Progenitor cell of endocrine pancreas (in vitro differentiated cells): Measurements from ENCODE around the gene CORO1C. TPM values are rescaled to one million over a fixed set of nuclear protein-coding genes. Genes with fewer than 3 reads are reported as not detected.
"Not testable (repeated sequence)": the region's sequence is repeated elsewhere in the genome, so short reads cannot be mapped to it uniquely, and the experiment has no call there.

ENCODE experiments used
- DNase-seq: peaks from one replicate; pipeline ENCODE4 v3.0.0; 2021; ENCODE audit warnings: low spot score; ENCODE audit not compliant: unreplicated experiment
- H3K27ac Mint-ChIP-seq: 2 replicates; pipeline ENCODE4 v1.8.0; 2021; ENCODE audit warnings: mild to moderate bottlenecking, moderate library complexity, mixed read lengths
- H3K27me3 Mint-ChIP-seq: 2 replicates; pipeline ENCODE4 v1.8.0; 2021; ENCODE audit warnings: mixed read lengths
- H3K36me3 Mint-ChIP-seq: 2 replicates; pipeline ENCODE4 v1.8.0; 2022; ENCODE audit warnings: mixed read lengths; ENCODE audit not compliant: insufficient read depth
- H3K4me1 Mint-ChIP-seq: 2 replicates; pipeline ENCODE4 v1.8.0; 2021; ENCODE audit warnings: low read depth, mixed read lengths
- H3K4me3 Mint-ChIP-seq: 2 replicates; pipeline ENCODE4 v1.8.0; 2021; ENCODE audit warnings: low read depth, mild to moderate bottlenecking, moderate library complexity, mixed read lengths
- H3K9me3 Mint-ChIP-seq: 2 replicates; pipeline ENCODE4 v1.8.0; 2021; ENCODE audit warnings: low read depth, mixed read lengths
- total RNA-seq: library from RNA; stranded (reverse); gene quantifications from 2 replicates; pipeline ENCODE4 v1.2.1, GENCODE V29; 2021
- TF ChIP-seq, protein P1 (sequence below): fragments of 200-600 bp; sonication (generic); IDR thresholded peaks from one replicate; pipeline ENCODE4 v1.5.0; 2021; ENCODE audit warnings: antibody characterized with exemption, mild to moderate bottlenecking; ENCODE audit not compliant: unreplicated experiment

Gene CORO1C
- total RNA-seq, 1 donor from 2014 or later = 68.3 TPM

DNA sequence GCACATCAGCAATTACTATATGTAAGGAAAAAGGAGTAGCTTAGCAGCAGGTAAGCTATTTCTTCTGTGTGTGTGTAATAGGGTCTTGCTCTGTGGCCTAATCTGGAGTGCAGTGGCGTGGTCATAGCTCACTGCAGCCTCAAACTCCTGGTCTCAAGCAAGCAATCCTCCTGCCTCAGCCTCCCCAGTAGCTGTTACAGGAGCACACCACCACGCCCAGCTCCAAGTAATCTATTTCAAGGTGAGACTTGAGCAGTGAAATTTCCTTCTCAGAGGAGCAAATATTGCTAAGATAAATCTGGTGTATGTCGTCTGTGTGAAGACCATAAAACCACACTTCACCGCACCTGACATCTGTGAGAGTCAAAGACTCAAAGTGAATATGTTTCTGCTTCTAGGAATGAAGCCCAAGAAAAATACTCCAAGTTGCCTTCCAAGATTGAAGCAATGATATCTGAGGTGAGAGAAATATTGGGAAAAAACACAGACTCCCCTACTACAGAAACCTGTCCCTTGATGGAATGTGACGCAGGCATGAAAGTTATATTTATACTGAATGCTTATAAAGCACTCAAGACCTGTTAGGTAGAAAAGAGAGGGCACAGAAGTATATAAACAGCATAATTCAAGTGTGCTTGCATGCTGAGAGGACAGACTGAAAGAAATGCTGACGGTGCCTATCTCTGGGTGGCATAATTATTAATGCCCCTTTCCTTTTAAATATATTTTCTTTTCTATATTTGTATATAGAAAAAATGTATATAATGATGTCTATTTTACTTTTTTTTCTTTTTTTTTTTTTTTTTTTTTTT, 95.1 kb downstream of the CORO1C start:
- DNase-seq = no peak
- Mint-ChIP-seq H3K4me3 (no peak overlapping the region), H3K27me3 (peaks cover 9% of the 10 kb centered on the region), H3K4me1 (peaks cover 9% of the 10 kb centered on the region), H3K27ac (no peak overlapping the region), H3K36me3 (no peaks in the 10 kb centered on the region), H3K9me3 (no peaks in the 10 kb centered on the region)
- TF ChIP-seq, protein P1, sequence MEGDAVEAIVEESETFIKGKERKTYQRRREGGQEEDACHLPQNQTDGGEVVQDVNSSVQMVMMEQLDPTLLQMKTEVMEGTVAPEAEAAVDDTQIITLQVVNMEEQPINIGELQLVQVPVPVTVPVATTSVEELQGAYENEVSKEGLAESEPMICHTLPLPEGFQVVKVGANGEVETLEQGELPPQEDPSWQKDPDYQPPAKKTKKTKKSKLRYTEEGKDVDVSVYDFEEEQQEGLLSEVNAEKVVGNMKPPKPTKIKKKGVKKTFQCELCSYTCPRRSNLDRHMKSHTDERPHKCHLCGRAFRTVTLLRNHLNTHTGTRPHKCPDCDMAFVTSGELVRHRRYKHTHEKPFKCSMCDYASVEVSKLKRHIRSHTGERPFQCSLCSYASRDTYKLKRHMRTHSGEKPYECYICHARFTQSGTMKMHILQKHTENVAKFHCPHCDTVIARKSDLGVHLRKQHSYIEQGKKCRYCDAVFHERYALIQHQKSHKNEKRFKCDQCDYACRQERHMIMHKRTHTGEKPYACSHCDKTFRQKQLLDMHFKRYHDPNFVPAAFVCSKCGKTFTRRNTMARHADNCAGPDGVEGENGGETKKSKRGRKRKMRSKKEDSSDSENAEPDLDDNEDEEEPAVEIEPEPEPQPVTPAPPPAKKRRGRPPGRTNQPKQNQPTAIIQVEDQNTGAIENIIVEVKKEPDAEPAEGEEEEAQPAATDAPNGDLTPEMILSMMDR = no peak

DNA sequence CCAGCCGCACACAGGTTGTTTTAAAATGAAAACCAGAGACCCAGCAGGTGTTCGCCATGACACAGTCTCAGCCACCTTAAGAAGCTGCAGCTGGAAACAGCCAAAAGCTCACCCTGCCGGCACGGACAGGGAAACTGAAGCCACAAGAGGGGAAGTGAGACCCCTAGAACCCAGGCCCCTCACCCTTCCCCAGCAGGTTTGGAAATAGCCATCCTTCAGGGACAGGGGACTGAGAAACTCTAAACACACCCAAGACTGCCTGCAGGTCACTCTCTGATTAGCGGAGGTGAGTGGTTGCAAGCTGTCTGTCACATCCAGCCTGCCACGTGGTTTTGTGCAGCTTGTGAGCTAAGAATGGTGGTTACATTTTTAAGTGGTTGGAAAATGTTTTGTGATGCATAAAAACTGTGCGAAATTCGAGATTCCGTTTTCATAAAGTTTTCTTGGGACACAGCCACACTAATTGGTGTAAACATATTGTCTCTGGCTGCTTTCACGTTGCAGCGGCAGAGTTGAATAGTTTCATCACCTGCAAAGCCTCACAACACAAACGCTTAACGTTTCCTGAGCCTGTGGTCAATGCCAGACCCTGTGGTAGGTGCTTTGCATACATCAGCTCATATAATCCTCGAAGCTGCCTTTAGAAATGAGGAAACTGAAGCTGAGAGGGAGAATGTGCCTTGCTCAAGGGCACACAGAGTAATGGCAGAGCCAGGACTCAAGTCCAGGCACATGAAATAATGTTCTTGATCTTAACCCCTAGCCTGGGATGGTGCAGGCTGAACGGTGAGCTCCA, 95.9 kb downstream of the CORO1C start:
- H3K9me3 Mint-ChIP-seq = no peaks in the 10 kb centered on the region
- no peak overlapping the region for H3K27ac Mint-ChIP-seq
- TF ChIP-seq, protein P1 = no peak
- no peaks in the 10 kb centered on the region for H3K36me3 Mint-ChIP-seq
- H3K4me1 Mint-ChIP-seq = peaks cover 9% of the 10 kb centered on the region
- H3K27me3 Mint-ChIP-seq = peaks cover 9% of the 10 kb centered on the region
- H3K4me3 Mint-ChIP-seq = no peak overlapping the region
- no peak for DNase-seq

DNA sequence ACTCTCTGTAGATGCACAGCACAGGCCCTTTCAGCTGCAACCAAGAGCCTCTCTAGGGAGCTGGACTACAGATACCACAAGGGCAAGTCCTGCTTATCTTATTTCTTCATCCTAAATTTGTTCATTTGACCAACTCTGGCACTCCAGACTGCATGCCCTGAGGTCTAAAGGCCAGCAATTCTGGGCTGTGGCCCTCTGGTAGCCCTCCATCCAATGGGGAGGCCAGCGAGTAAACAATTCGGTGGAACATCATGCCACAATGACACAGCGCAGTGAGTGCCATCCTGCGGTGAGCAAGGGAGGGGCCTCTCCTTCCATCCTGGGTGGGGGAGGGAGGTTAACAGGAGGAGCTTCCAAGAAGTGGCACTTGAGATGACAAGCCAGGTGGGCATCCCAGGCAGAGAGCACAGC, 97.0 kb downstream of the CORO1C start:
- H3K4me1 Mint-ChIP-seq = peaks cover 9% of the 10 kb centered on the region
- DNase-seq = no peak

DNA sequence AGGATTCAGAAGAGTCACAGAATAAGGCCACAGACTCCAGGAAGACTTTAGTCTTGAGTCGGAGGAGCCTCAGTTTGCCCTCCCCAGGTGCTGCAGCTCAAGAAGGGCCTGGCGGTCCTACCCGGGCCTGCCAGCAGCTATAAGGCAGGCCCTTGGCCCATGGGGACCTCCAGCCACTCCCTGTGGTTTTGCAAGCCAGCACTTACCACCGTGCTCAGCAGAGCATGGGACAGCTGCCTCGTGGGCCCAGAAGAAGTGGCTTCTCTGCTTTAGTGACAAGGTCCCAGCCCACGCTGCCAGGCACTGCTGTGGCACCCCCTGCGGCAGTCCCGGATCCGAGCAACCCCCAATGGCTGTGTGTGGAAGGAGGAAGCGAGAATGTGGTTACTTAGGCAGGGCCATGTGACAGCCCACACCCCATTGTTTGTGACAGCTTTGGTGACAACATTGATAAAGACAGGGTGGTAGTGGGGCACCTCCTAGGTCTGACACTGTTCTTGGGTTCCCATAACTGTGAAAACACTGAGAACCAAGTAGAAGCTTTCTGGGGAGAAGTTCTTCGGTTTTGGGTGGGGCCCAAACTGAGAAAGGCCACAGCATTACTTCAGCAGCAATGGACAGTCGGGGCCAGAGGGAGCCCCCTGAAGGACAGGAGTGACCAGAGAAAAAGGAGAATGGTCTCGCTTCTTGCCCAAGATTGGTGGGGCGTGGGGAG, 97.6 kb downstream of the CORO1C start, which contains the start of gene SELPLG:
TSS of gene SELPLG (minus strand) at position 361 of the 715 bp plus-strand sequence. CDS start 9,587 bp downstream, outside the sequence.
- no peaks in the 10 kb centered on the region for H3K9me3 Mint-ChIP-seq
- TF ChIP-seq, protein P1 = no peak
- H3K4me1 Mint-ChIP-seq = peaks cover 9% of the 10 kb centered on the region
- no peaks in the 10 kb centered on the region for H3K36me3 Mint-ChIP-seq
- no peak for DNase-seq
- no peak within 1 kb of the TSS for H3K4me3 Mint-ChIP-seq
- H3K27ac Mint-ChIP-seq = no peak within 1 kb of the TSS
- peaks cover 9% of the 10 kb centered on the region for H3K27me3 Mint-ChIP-seq

More for the DNA sequence above, 97.0 kb downstream of the CORO1C start:
- no peaks in the 10 kb centered on the region for H3K9me3 Mint-ChIP-seq
- H3K36me3 Mint-ChIP-seq = no peaks in the 10 kb centered on the region
- peaks cover 9% of the 10 kb centered on the region for H3K27me3 Mint-ChIP-seq
- TF ChIP-seq, protein P1 = no peak
- H3K27ac Mint-ChIP-seq = no peak overlapping the region
- H3K4me3 Mint-ChIP-seq = no peak overlapping the region

DNA sequence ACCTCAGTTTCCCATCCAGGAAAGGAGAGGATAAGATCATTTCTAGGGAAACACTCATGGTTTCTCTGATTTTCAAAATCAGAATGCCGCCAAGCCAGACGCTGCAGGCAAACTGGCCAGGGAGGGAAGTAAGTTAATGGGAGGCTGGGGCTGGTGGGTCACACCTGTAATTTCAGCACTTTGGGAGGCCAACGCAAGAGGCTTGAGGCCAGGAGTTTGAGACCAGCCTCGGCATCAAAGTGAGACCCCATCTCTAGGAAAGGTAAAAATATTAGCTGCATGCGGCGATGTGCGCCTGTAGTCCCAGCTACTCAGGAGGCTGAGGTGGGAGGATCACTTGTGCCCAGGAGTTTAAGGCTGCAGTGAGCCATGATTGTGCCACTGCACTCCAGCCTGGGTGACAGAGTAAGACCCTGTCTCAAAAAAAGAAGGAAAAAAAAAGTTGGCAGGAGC, 98.2 kb downstream of the CORO1C start:
- TF ChIP-seq, protein P1 = no peak
- peaks cover 3% of the 10 kb centered on the region for H3K4me1 Mint-ChIP-seq
- no peaks in the 10 kb centered on the region for H3K36me3 Mint-ChIP-seq
- H3K27ac Mint-ChIP-seq = no peak overlapping the region
- H3K4me3 Mint-ChIP-seq = no peak overlapping the region
- H3K27me3 Mint-ChIP-seq = peaks cover 9% of the 10 kb centered on the region
- no peaks in the 10 kb centered on the region for H3K9me3 Mint-ChIP-seq
- DNase-seq = no peak

DNA sequence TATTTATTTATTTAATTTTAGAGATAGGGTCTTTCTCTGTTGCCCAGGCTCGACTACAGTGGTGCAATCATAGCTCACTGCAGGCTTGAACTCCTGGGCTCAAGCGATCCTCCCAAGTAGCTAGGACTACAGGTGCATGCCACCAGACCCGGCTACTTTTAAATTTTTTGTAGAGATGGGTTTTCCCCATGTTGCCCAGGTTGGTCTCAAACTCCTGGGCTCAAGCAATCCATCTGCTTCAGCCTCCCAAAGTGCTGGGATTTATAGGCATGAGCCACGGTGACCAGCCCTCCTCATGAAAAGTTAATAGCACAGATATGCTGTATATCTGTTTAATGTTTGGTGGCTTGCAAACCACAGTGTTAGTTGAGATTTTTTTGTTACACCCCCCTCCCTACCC, 100.1 kb downstream of the CORO1C start:
- not testable (repeated sequence) for H3K4me1 Mint-ChIP-seq

More for the DNA sequence above, 100.1 kb downstream of the CORO1C start:
- H3K36me3 Mint-ChIP-seq, H3K27me3 Mint-ChIP-seq, H3K27ac Mint-ChIP-seq, H3K9me3 Mint-ChIP-seq, H3K4me3 Mint-ChIP-seq, DNase-seq: not testable (repeated sequence)
